Sigmoid colon (tissue), 4 donors: ENCODE measurements around the gene WDR83.

ENCODE experiments used
- CTCF ChIP-seq, 4 experiments: fragments of 450-650 bp in 3 of 4; fragments of 200-600 bp in 1 of 4; IDR thresholded peaks; one replicate each; pipeline ENCODE4 v1.5.1; 2016 to 2019; ENCODE audit warnings: antibody characterized with exemption in 4 of 4, mild to moderate bottlenecking in 3 of 4, moderate library complexity in 2 of 4
- EP300 ChIP-seq, 4 donors: sonication (generic); formaldehyde crosslinking; IDR thresholded peaks; one replicate each; pipeline ENCODE4 v1.6.1; 2017; ENCODE audit warnings: antibody characterized with exemption in 4 of 4
- POLR2A ChIP-seq, 2 donors: fragments of 450-650 bp; IDR thresholded peaks; one replicate each; pipeline ENCODE4 v1.6.1; 2016; ENCODE audit warnings: antibody characterized with exemption in 2 of 2, mild to moderate bottlenecking in 2 of 2, moderate library complexity in 2 of 2

- no peak for TF ChIP-seq POLR2A (IDR thresholded peaks at IDR 0.05)
- TF ChIP-seq EP300 (IDR thresholded peaks at IDR 0.05) = no peak
- no peak for TF ChIP-seq CTCF (IDR thresholded peaks at IDR 0.05)
Observed at GRCh38 chr19:12698138-12698537, 31.5 kb downstream of the WDR83 start.
